K562 treated with DMSO at 1 percent for 48 hours (cell line): ENCODE results near the gene CSF1. TPM values are rescaled to one million over a fixed set of nuclear protein-coding genes. Genes with fewer than 3 reads are reported as not detected.

ENCODE experiments used
- total RNA-seq: library from RNA; unstranded; fragments of 300-600 nt; gene quantifications from 2 replicates; pipeline ENCODE4 v1.2.3, GENCODE V29; 2022; ENCODE audit warnings: low replicate concordance; ENCODE audit errors: extremely low read depth

CSF1 gene, protein sequence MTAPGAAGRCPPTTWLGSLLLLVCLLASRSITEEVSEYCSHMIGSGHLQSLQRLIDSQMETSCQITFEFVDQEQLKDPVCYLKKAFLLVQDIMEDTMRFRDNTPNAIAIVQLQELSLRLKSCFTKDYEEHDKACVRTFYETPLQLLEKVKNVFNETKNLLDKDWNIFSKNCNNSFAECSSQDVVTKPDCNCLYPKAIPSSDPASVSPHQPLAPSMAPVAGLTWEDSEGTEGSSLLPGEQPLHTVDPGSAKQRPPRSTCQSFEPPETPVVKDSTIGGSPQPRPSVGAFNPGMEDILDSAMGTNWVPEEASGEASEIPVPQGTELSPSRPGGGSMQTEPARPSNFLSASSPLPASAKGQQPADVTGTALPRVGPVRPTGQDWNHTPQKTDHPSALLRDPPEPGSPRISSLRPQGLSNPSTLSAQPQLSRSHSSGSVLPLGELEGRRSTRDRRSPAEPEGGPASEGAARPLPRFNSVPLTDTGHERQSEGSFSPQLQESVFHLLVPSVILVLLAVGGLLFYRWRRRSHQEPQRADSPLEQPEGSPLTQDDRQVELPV
- not detected in 2 replicates for total RNA-seq

DNA sequence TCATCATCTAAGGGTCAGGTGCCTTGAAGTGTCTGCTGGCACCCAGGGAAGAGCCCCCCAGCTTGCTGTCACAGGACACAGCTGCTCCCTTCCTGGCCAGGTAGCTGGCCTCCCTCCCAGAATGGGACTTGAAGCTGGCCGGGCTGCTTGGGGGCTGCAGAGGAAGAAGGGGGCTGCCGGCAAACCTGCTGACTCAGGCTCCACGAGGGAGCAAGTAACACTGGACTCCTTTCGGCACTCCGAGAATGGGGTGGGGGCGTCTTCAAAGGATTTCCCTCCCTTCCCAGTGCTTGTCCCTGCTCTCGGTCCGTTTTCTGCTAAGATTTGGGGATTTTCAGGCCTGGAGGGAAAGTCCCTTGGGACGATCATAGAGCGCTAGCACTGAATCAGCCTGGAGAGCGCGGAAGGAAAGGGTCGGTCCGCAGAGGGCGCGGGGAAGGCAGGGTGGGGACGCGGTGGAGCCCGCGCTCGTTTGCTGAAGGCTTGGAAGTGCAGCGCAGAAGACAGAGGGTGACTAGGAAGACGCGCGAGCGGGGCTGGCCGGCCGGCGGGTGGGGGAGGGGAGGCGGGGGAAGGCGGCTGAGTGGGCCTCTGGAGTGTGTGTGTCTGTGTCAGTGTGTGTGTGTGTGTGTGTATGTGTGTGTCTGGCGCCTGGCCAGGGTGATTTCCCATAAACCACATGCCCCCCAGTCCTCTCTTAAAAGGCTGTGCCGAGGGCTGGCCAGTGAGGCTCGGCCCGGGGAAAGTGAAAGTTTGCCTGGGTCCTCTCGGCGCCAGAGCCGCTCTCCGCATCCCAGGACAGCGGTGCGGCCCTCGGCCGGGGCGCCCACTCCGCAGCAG lies at the start of gene CSF1:
TSS of gene CSF1 (plus strand) at position 727 of the 840 bp plus-strand sequence. CDS start 175 bp downstream, outside the sequence.

Other genes starting within 250 kb of the CSF1 start
- gene GSTM2, start 242.8 kb upstream of the CSF1 start, total RNA-seq = not detected in 2 replicates
- not detected in 2 replicates for gene GSTM1, start 223.0 kb upstream of the CSF1 start, total RNA-seq
- gene GSTM5, start 198.6 kb upstream of the CSF1 start, total RNA-seq = not detected in 2 replicates
- not detected in 2 replicates for gene GSTM3, start 169.8 kb upstream of the CSF1 start, total RNA-seq
- not detected in 2 replicates for gene EPS8L3, start 146.9 kb upstream of the CSF1 start, total RNA-seq
- gene AHCYL1, start 73.9 kb downstream of the CSF1 start, total RNA-seq = not detected in 2 replicates
- gene STRIP1, start 123.8 kb downstream of the CSF1 start, total RNA-seq = not detected in 2 replicates
- not detected in 2 replicates for gene ALX3, start 159.8 kb downstream of the CSF1 start, total RNA-seq
- not detected in 2 replicates for gene UBL4B, start 201.6 kb downstream of the CSF1 start, total RNA-seq
- gene SLC6A17, start 239.6 kb downstream of the CSF1 start, total RNA-seq = not detected in 2 replicates